Measurements from ENCODE around the gene PLEKHA6.

Gene PLEKHA6

GRCh38 chr1:204280099-204280961 lies 79.4 kb downstream of the PLEKHA6 start:
- no peak for DNase-seq

DNA sequence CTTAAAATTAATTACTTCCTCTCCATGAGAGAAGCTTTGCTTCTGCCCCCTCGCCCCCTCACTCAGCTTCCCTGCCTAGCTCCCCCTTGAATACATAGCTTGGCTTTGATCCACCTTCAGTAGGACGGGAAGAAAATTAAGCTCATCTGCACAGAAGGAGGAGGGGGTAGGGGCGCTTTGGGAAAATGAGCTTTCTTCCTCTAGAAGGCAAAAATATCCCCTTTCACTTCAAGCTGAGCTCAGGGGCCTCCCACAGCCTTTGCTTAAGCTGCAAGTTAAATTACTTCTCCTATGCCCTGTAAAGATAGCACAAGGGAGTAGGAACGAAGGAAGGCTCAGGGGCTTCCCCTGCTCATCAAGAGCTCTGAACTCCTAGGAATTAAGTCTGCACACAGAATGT lies 80.8 kb downstream of the PLEKHA6 start:
- no peak for DNase-seq

- DNase-seq: no peak
Observed at GRCh38 chr1:204278251-204278650, 81.5 kb downstream of the PLEKHA6 start.

GRCh38 chr1:204277563-204278219 lies 82.0 kb downstream of the PLEKHA6 start:
- DNase-seq: no peak

GRCh38 chr1:204275695-204276370 lies 83.9 kb downstream of the PLEKHA6 start:
- no peak for DNase-seq

- no peak for DNase-seq
Observed at GRCh38 chr1:204274446-204274845, 85.3 kb downstream of the PLEKHA6 start.

DNA sequence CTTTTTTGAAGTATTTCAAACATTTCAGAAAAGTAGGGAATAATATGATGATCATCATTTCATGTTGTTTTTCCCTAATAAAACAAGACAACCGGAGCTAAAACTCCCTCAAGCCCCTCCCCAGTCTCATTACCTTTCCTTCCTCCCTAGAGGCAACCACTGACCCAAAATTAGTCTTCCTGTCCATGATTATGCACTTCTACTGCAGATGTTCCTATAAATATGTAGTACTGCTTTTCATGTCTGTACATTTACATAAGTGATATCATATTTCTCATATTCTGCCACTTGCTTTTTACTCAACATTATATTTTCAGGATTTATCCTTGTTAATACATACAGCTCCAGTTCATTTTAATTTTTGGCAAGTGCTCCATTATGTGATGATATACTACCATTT lies 87.2 kb downstream of the PLEKHA6 start:
- DNase-seq: no peak

DNA sequence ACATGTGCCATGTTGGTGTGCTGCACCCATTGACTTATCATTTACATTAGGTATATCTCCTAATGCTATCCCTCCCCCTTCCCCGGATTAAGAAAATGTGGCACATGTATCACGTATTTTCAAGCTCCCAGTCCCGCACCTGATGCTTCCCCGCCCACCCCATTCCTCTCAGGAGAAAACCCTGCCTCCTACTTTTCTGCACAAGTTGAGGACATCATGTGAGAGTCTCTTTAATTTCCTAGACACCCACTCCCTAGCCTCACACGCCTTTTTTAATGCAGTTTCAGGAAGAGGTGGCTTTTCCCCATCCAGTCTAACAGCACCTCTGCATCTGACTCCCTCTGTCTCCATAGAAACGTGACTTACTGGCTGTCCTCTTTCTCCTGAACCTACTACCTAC lies 87.8 kb downstream of the PLEKHA6 start:
- DNase-seq: no peak

DNA sequence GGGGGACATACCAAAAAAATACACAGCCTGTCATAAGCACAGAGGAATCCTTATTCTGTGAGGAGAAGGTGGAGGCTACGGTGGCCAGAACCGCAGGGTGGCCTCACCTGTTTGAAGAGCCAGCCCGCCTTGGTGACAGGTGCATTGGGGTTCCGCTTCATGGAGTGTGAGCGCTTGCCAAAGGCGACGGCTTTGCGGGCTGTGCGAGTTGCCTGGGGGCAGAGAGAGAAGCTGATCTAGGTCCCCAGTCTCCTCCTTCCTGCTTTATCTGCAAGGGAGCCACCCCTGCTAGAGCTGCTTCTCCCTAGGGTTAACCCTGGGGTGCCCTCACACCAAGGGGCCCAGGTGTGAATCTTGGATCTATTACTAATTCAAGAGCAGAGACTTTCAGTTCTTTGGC lies 91.6 kb downstream of the PLEKHA6 start:
- no peak for DNase-seq

DNA sequence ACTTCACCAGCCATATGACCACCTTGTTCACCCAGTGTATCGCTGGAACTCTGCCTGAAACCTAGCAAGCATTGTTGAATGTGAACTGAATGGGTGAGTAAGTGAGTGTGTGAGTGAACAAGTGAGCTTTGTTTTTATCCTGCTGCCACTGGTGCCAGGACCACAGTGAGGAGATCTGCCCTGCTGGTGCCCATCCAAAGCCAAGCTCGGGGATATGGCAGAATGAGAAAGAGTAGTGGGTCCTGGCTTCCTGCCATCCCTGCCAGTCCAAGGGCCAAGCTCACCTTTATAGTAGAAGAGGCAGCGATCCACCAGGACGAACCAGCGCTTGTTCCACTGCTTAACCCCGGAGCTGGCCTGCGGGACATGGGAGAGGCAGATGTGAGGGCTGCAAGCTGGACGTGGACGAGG lies 92.5 kb downstream of the PLEKHA6 start:
- DNase-seq: no peak

DNA sequence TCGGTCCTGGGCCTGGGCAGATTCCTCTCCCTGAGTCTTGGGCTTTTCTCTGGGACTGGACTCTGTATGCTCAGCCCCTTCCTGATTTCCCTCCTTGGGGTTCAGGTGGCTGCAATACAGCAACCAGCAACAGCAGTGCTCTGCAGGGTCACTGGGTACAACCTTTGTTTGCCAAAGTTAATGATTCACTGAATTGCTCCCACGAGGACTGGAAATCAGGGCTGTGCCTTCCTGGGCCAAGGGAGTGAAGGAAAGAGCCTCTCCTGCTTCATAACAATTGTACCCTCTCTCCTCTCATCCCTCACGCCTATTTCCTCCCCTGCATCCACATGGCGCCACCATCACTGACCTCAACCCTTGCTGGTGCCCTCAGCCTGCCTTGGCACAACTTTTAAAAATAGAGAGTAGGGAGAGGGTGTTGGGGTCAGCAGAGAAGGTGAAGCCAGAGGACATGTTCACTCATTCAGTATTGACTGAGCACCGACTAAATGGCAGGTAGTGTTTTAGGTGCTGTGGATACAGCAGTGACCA lies 93.2 kb downstream of the PLEKHA6 start:
- DNase-seq: no peak

GRCh38 chr1:204265665-204266064 lies 94.1 kb downstream of the PLEKHA6 start:
- no peak for DNase-seq

GRCh38 chr1:204264805-204265204 lies 94.9 kb downstream of the PLEKHA6 start:
- DNase-seq: no peak

DNA sequence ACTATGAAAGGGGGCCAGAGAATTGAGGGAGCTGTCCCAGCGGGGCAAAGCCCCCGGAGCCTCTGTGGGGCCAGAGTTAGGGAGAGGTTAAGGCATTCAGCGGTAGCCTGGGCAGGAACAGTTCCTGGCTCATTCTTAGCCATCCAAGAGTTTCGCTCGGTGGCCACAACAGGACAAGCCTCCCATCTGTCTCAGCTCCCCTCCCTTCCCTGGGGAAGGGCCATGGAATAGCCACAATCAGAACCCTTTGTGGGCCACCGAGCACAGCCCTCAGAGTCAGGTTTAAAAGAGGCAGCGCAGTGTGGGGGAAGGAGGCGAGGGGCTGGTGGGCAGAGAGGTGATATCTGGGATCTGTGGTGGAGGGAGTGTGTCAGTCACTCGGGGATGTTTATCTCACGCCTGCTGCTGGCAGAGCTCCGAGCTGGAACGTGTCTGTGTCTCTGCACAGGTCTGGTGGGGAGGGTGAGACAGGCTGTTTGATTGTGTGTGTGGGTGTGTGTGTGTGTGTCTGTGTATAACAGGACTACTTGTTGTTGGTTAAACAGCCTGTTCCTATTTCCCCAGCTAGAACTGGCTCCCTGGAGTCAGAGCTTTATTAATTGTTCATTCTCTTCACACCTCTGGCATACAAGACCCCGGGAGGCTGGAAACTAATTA lies 96.3 kb downstream of the PLEKHA6 start:
- DNase-seq: no peak

DNA sequence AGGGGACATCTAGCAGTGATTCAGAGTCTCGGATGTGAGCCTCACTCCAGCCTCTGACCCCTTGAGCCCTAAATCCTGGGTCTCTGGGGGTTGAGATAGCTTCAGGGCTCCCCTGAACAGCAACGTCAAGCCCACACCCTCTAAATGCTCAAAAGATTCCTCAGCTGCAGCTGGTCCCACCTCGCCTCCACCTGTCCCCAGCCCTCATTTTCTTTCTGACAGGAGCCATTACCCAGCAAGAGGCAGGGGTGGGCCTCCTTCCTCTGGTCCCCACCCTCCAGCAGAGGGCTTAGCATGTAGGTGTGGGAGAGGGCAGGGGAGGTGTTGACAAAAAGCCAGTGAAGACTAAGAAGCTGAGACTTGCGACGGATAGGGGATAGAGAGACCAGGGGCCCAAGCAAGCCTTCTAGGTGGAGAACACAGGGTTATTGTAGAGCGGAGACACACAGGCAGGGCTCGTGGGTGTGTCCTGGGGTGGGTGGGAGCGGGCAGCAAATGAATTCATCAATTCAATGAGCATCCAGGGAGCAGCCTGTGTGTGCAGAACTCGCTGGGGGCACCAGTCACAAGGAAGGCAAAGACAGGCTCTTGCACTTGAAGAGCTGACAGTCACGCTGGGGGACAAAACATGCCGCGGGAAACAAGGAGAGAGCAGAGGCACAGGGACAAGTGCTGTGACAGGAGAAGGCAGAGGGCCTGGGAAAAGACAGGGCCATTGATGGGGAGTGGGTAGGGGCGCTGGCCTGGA lies 97.0 kb downstream of the PLEKHA6 start:
- DNase-seq: no peak

GRCh38 chr1:204261746-204262505 lies 97.8 kb downstream of the PLEKHA6 start:
- no peak for DNase-seq

GRCh38 chr1:204261266-204261665 lies 98.5 kb downstream of the PLEKHA6 start:
- no peak for DNase-seq

GRCh38 chr1:204260601-204261197 lies 99.0 kb downstream of the PLEKHA6 start:
- no peak for DNase-seq

- DNase-seq: no peak
Observed at GRCh38 chr1:204259782-204260181, 99.9 kb downstream of the PLEKHA6 start.

DNA sequence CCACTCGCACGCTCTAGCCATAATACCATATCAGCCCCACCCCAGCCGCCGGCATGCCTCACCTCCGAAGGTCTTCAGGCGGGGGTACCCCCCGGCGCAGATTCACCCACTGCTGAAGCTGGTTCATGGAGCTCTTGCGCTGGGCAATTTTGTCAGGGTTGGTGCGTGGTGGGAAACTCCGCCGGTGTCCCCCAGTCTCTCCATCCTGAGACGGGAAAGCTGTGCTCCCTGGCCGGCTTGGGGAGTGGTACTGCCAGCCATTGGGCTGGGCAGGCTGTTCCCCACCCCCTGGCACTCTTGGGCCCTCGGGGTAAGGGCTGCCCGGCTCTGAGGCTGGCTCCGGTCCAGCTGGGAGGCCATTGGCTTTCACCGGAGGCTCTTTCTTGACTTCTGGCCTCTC lies 100.5 kb downstream of the PLEKHA6 start:
- no peak for DNase-seq
